Anterior cingulate cortex (tissue), 58 donors: ENCODE results near the gene SLC49A4.

Source experiments
- DNase-seq, 58 donors: peaks; one replicate each; lab custom pipeline; 2025; lab: John Stamatoyannopoulos, UW

Gene SLC49A4

GRCh38 chr3:122893754-122894668 is 99.1 kb downstream of the SLC49A4 start:
- DNase-seq, result no peak

GRCh38 chr3:122898298-122898697 is 103.4 kb downstream of the SLC49A4 start:
- DNase-seq, result no peak

- no peak for DNase-seq
Measured at GRCh38 chr3:122902326-122902725, 107.5 kb downstream of the SLC49A4 start.

DNA sequence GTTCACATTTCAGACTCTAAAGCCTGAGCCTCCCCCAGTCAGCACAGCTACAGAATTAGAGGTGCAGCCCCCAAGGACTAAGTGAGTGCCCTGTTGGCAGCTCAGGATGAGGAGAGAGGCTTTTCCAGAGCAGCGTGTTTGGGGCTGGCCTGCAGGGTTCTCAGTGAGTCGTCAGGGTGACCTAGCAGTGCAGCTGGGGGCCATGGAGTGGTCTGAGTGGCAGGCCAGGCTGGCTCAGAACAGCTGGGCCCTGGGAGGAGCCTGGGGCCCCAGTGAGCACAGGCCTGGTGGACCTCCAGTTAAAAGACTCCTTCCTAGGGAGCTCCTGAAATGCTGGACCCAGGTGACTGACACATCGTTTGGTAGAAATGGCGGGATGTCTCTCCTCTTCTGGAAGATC is 108.3 kb downstream of the SLC49A4 start:
- DNase-seq, result no peak

DNA sequence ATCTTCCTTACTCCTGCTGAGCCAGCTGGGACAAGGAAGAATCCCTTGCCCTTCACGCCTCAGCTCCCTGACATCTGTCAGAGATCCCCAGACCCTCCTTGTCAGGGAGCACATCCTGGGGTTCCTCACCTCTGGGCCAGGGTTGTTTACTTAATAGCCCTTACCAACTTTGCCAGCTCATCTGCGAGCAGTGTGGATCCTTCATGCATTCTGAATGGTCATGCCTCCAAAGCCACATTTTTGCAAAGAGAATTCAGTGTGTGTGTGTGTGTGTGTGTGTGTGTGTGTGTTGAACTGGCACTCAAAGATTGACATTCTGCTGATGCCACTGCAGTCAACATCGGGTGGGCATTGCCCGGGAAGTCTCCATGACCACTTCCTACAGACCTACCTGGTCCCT is 112.6 kb downstream of the SLC49A4 start:
- no peak for DNase-seq

GRCh38 chr3:122908251-122908650 is 113.4 kb downstream of the SLC49A4 start:
- no peak for DNase-seq

- DNase-seq, result no peak
Measured at GRCh38 chr3:122911901-122912300, 117.0 kb downstream of the SLC49A4 start.

DNA sequence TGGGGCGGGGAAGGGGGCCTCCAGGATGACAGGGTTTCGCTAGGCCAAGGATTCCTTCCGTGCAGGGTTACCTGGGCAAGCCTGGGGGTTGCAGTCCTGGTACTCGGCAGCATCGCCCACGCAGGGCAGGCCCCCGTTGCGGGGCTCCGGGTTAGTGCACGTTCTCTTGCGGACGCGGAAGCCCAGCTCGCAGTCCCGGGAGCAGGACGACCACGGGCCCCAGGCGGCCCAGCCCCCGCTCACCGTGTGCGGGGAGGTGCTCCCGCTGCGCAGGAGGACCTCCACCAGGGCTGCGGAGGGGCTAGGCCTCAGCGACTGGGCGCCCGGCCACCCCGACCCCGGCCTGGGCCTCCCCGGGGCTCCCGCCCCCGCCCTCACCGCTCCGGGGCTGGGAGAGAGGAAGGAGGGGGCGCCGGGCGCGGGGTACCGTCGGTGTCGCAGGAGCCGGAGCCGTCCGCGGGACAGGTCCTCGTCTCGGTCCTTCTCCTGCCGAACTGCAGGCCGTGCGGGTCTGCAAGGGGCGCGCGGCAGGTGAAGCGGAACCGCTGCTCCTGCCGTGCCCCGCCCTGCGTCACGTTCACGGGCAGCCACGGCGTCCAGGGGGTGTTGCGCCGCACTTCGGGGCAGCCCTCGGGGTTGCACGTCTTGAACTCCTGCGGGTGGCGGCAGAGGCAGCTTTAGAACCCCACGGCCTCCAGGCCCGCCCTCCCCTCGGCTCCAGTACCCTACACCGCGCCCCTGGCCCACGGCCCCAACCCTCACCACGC is 118.1 kb downstream of the SLC49A4 start:
- no peak for DNase-seq

GRCh38 chr3:122913539-122914100 is 118.8 kb downstream of the SLC49A4 start:
- no peak for DNase-seq

- no peak for DNase-seq
Measured at GRCh38 chr3:122915300-122916055, 120.6 kb downstream of the SLC49A4 start.

GRCh38 chr3:122916084-122916483 is 121.2 kb downstream of the SLC49A4 start:
- no peak for DNase-seq

DNA sequence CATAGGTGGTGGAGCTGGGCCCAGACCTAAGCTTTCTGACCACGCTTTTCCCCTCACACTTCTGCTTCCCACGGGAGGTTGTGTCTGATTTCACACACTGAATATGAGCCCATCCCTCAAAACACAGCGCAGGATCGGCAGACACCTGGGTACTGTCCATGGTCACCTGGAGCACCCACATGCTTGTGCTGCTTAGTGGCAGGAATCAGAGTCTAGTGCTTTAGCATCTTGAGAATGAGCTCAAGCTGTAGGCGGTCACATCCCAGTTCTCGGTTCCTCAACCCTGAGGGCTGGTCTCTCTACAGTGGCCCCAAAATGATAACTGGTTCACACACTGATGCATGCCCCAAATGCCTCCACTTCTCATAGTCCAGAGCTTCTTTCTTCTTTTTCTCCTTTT is 121.7 kb downstream of the SLC49A4 start:
- DNase-seq, result no peak

- DNase-seq, result no peak
Measured at GRCh38 chr3:122917412-122917811, 122.5 kb downstream of the SLC49A4 start.

DNA sequence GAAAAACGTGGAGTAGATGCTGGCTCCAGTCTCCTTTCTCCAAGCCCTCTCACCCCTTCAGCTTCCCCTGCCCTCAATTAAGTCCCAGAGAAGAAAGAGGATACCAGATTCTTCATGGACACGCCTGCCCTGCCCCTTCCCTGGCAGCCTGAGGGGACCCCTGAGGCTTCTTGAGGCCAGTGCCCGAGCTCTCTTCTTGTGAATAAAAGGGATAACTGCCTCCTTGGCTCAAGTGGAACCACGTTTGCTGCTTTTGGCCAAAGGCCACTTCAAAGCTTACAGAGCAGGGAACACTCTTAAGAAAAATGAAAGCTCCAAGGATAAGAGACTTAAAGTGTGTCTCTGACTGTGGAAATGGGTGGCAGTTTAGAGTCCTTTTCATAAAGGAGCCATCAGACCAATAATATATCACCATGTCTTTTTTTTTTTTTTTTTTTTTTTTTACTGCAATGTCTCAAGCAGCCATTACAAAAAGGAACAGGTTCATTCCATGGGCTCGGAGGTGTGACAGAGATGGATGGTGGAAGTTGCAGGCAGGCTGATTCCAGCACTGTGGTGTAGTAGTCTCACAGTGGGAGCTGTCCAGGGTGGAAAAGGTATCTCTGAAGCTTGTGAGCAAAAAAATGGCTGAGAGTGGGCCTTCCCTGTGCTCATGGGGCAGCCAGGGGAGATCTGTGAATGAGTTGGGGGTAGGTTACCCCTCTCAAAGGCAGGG is 123.9 kb downstream of the SLC49A4 start:
- DNase-seq, result peak in 1 of 58 donors; percentile 1

GRCh38 chr3:122919291-122919610 is 124.4 kb downstream of the SLC49A4 start:
- DNase-seq, result no peak

DNA sequence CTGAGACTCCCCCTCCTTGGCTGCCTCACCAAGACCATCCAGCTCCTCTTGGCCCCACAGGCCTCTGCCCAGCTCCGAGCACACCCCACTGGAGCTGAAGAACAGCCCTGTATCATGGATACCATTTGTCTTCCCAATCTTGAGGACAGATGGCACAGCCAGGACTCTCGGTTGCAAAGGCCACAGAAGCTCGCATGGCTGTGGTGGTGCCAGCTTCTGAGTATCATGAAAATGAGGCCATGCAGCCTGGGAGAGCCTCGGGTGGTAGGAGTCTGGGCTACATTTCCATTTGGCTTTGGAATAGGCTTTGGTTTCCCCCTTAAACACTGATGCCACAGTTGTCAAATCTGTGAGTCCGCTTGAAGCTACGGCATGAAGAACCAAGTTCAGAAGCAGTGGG is 126.1 kb downstream of the SLC49A4 start:
- DNase-seq, result no peak

- no peak for DNase-seq
Measured at GRCh38 chr3:122921791-122922651, 127.2 kb downstream of the SLC49A4 start.

GRCh38 chr3:122923611-122924010 is 128.7 kb downstream of the SLC49A4 start:
- DNase-seq, result no peak

- no peak for DNase-seq
Measured at GRCh38 chr3:122924056-122924455, 129.2 kb downstream of the SLC49A4 start.
